Effector memory CD8-positive, alpha-beta T cell (primary cell): ENCODE results near the gene CREB5.
"Not testable (repeated sequence)": the region's sequence is repeated elsewhere in the genome, so short reads cannot be mapped to it uniquely, and the experiment has no call there.

ENCODE experiments used
- ATAC-seq: fragments of 150-1000 bp; cut with Tn5 transposase; replicated peaks from 2 replicates; pipeline ENCODE4 v1.10.0; 2021; ENCODE audit warnings: mild to moderate bottlenecking, moderate library complexity
- DNase-seq, 3 experiments: peaks; one replicate each; pipeline ENCODE4 v3.0.0; 2021
- H3K27ac Mint-ChIP-seq, 2 donors: one replicate each; pipeline ENCODE4 v1.8.0; 2022; ENCODE audit warnings: mild to moderate bottlenecking in 2 of 2, mixed read lengths in 2 of 2, moderate library complexity in 2 of 2
- H3K27me3 Mint-ChIP-seq, 2 donors: one replicate each; pipeline ENCODE4 v1.8.0; 2022; ENCODE audit warnings: mixed read lengths in 2 of 2
- H3K36me3 Mint-ChIP-seq: one replicate; pipeline ENCODE4 v1.8.0; 2022; ENCODE audit warnings: mild to moderate bottlenecking, moderate library complexity, mixed read lengths; ENCODE audit not compliant: insufficient read depth
- H3K4me1 Mint-ChIP-seq, 2 donors: one replicate each; pipeline ENCODE4 v1.8.0; 2022; ENCODE audit warnings: low read depth in 2 of 2, mixed read lengths in 2 of 2
- H3K4me3 Mint-ChIP-seq, 2 donors: one replicate each; pipeline ENCODE4 v1.8.0; 2022; ENCODE audit warnings: mild to moderate bottlenecking in 2 of 2, mixed read lengths in 2 of 2, moderate library complexity in 2 of 2
- H3K9me3 Mint-ChIP-seq, 2 donors: one replicate each; pipeline ENCODE4 v1.8.0; 2022; ENCODE audit warnings: mixed read lengths in 2 of 2

Gene CREB5

DNA sequence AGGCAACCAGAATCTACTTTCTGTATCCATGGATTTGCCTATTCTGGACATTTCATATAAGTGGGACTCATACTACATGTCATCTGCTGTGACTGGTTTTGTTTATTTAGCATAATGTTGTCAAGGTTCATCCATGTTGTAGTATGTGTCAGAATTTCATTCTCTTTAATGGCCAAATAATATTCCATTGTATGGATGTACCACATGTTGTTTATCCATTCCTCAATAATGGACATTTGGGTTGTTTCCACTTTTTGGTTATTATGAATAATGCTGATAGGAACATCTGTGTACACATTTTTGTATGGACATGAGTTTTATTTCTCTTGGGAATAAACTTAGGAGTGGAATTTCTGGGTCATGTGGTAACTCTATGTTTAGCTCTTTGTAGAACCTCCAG, 133.7 kb downstream of the CREB5 start:
- H3K36me3 Mint-ChIP-seq, result no peaks in the 10 kb centered on the region
- no peak overlapping the region for H3K27ac Mint-ChIP-seq
- H3K27me3 Mint-ChIP-seq, result peaks cover 17 to 28% of the 10 kb centered on the region in 2 donors
- DNase-seq, result no peak
- H3K9me3 Mint-ChIP-seq, result peaks cover 5 to 7% of the 10 kb centered on the region in 2 donors
- no peaks in the 10 kb centered on the region for H3K4me1 Mint-ChIP-seq
- no peak overlapping the region for H3K4me3 Mint-ChIP-seq
- no peak for ATAC-seq

DNA sequence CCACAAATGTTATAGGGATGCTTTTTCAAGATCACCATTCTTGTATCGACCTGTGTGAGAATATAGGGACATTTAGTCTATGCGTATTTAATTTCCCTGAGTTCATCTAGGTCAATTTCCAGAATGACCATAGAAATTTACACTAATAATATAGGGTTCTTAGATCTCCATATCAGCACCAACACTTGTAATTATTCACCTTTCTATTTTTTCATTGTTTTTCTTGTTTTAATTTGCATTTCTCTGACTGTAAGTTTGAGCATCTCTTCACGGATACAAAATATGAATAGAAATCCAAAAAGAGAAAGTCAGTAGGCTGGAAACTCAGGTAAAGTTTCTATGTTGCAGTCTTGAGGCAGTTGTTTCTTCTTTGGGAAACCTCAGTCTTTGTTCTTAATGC, 134.8 kb downstream of the CREB5 start:
- H3K4me3 Mint-ChIP-seq, result no peak overlapping the region
- ATAC-seq (no peak), DNase-seq (no peak)
- H3K9me3 Mint-ChIP-seq, result peaks cover 5 to 7% of the 10 kb centered on the region in 2 donors
- H3K36me3 Mint-ChIP-seq, result no peaks in the 10 kb centered on the region
- no peak overlapping the region for H3K27ac Mint-ChIP-seq
- no peaks in the 10 kb centered on the region for H3K4me1 Mint-ChIP-seq
- peaks cover 7 to 18% of the 10 kb centered on the region in 2 donors for H3K27me3 Mint-ChIP-seq

DNA sequence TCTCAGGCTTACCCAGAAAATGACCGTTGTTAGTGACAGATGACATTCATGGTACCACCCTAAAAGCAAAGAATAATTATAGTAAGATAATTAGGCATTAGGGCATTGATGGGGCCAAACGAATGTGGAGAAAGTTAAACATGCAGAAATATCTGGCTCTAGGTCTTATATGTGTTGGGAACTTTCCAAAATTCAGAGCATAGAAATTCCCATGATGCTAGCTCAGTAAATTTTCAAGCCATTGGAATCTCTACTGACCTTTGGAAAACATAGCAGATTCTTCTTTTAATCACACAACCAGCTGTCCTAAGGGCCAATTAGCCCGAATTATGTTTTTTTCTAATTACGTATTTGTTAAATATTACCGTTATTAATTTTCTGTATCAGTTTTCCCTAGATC, 136.1 kb downstream of the CREB5 start:
- H3K4me1 Mint-ChIP-seq, result no peaks in the 10 kb centered on the region
- DNase-seq (no peak), ATAC-seq (no peak)
- H3K9me3 Mint-ChIP-seq, result peaks cover 5 to 7% of the 10 kb centered on the region in 2 donors
- no peak overlapping the region for H3K27ac Mint-ChIP-seq
- H3K27me3 Mint-ChIP-seq, result peaks cover 0 to 6% of the 10 kb centered on the region in 2 donors
- H3K36me3 Mint-ChIP-seq, result no peaks in the 10 kb centered on the region
- H3K4me3 Mint-ChIP-seq, result no peak overlapping the region

DNA sequence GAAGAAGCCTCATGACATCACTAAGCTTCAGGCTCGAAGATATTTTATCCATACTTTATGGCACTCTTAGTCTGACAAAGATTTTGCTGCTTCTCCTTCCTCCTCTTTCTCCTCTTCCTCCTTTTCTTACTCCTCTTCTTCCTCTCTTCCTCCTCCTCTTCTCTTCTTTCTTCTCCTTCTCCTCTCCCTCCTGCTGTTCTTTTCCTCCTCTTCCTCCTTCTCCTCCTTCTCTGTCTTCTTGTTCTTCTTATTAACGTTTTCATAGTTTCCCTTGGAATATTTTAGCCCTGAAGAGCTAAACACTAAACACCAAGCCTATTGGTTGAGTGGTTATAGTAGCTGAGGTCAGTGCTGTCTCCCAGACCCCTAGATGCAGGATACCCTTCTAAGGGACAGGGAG, 137.7 kb downstream of the CREB5 start:
- Mint-ChIP-seq H3K4me3 (no peak overlapping the region), H3K4me1 (no peaks in the 10 kb centered on the region), H3K27me3 (peaks cover 10 to 11% of the 10 kb centered on the region in 2 donors), H3K27ac (no peak overlapping the region), H3K9me3 (peaks cover 5 to 7% of the 10 kb centered on the region in 2 donors), H3K36me3 (no peaks in the 10 kb centered on the region)
- no peak for DNase-seq
- ATAC-seq, result no peak

DNA sequence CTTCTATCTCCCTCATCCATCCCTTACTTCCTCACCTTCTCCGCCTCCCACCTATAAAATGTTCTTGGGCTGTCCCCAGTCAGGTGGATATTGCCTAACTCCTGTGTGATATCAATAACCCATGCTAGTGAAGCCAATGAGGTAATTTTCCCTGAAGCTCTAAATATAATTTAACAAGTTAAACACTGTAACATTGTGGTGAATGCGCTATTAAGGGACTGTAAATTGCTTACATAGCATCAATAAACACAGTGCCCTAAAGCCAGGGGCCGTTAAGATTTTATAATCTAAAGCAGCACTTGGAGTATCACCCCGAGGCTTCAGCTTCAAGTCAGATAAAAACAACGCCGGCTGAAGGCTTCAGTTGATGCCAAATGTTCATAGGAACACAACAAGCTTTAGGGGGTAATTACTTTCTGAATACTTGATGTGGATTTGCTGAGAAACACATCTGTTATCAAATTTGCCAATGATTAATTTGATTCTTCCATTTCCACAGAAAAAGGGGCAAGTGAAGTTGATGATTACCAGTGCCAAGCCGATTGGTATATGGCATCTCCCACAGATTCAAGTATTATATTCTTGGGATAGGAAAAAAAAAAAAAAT, 138.4 kb downstream of the CREB5 start:
- DNase-seq (no peak), ATAC-seq (no peak)
- no peaks in the 10 kb centered on the region for H3K4me1 Mint-ChIP-seq
- peaks cover 10 to 11% of the 10 kb centered on the region in 2 donors for H3K27me3 Mint-ChIP-seq
- no peak overlapping the region for H3K4me3 Mint-ChIP-seq
- no peak overlapping the region for H3K27ac Mint-ChIP-seq
- peaks cover 5 to 6% of the 10 kb centered on the region in 2 donors for H3K9me3 Mint-ChIP-seq
- H3K36me3 Mint-ChIP-seq, result no peaks in the 10 kb centered on the region

GRCh38 chr7:28551331-28551730, 139.0 kb downstream of the CREB5 start:
- DNase-seq (no peak), ATAC-seq (no peak)
- H3K9me3 Mint-ChIP-seq, result peaks cover 0 to 3% of the 10 kb centered on the region in 2 donors
- H3K4me3 Mint-ChIP-seq, result no peak overlapping the region
- H3K27me3 Mint-ChIP-seq, result peaks cover 11% of the 10 kb centered on the region in 2 donors
- H3K4me1 Mint-ChIP-seq, result no peaks in the 10 kb centered on the region
- no peak overlapping the region for H3K27ac Mint-ChIP-seq
- no peaks in the 10 kb centered on the region for H3K36me3 Mint-ChIP-seq

- not testable (repeated sequence) for H3K36me3 Mint-ChIP-seq, H3K4me3 Mint-ChIP-seq, ATAC-seq
Measured at GRCh38 chr7:28551766-28552165, 139.4 kb downstream of the CREB5 start.

DNA sequence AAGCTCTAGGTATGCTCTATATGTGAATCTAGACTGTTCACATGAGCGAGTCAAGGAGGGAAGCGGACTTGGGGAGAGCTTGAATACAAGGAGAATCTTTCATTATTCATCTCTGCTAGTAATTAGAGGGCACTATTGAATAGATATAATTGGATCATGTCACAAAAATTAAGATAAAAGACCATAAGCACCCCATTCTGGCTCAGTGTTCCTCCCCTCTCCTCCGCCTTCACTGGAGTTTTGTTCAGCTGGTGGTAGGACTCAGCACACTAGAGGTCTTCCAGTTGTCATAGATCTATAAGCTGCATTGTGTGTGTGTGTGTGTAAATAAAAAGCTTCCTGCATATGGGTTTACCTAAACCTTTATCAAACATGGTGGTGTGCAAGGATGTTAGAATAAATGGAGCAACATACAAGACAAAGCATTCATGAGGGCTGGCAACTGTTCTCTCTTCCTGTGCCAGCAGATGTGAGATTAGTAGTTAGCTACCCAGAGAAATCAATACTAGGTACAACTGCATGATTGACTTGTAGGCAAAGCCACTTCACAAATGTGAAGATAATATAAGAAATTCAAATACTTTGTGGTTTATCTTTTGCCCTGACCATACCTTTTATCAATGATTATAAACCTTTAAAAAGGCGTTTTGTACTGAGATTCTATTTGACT, 142.6 kb downstream of the CREB5 start:
- DNase-seq (no peak), ATAC-seq (no peak)
- H3K9me3 Mint-ChIP-seq, result peaks cover under 1 to 3% of the 10 kb centered on the region in 2 donors
- peaks cover 20 to 32% of the 10 kb centered on the region in 2 donors for H3K27me3 Mint-ChIP-seq
- H3K27ac Mint-ChIP-seq, result no peak overlapping the region
- H3K36me3 Mint-ChIP-seq, result no peaks in the 10 kb centered on the region
- H3K4me3 Mint-ChIP-seq, result no peak overlapping the region
- no peaks in the 10 kb centered on the region for H3K4me1 Mint-ChIP-seq

More at GRCh38 chr7:28551766-28552165, 139.4 kb downstream of the CREB5 start:
- not testable (repeated sequence) for H3K9me3 Mint-ChIP-seq, DNase-seq, H3K27ac Mint-ChIP-seq, H3K4me1 Mint-ChIP-seq
- peaks cover 13 to 15% of the 10 kb centered on the region in 2 donors for H3K27me3 Mint-ChIP-seq

GRCh38 chr7:28556025-28556424, 143.7 kb downstream of the CREB5 start:
- peaks cover 6 to 10% of the 10 kb centered on the region in 2 donors for H3K9me3 Mint-ChIP-seq
- H3K4me1 Mint-ChIP-seq, result no peaks in the 10 kb centered on the region
- no peaks in the 10 kb centered on the region for H3K36me3 Mint-ChIP-seq
- no peak overlapping the region for H3K27ac Mint-ChIP-seq
- no peak overlapping the region for H3K4me3 Mint-ChIP-seq
- no peak for DNase-seq
- ATAC-seq, result no peak
- H3K27me3 Mint-ChIP-seq, result peaks cover 20 to 32% of the 10 kb centered on the region in 2 donors

DNA sequence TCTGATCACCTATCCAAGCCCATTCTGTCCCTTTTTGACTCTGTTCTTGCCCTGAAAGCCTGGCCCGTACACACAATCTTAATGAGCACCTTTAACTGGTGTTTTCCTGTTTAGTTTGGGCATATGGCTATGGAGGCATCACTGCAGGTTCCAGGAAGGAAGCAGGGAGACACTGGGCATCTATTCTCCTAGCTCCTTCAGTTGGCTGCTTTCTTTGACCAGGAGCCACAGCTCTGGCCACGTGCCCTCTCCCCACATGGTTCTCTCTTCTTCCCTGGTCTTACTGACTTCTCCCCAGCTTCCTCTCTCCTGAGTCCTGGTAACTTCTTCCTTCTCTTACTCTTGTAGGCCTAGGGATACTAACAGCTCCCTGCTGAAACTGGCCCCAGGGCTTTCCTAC, 144.4 kb downstream of the CREB5 start:
- no peak overlapping the region for H3K27ac Mint-ChIP-seq
- H3K4me3 Mint-ChIP-seq, result no peak overlapping the region
- no peaks in the 10 kb centered on the region for H3K4me1 Mint-ChIP-seq
- H3K27me3 Mint-ChIP-seq, result peaks cover 20 to 32% of the 10 kb centered on the region in 2 donors
- no peak for ATAC-seq
- no peak for DNase-seq
- peaks cover 6 to 10% of the 10 kb centered on the region in 2 donors for H3K9me3 Mint-ChIP-seq
- no peaks in the 10 kb centered on the region for H3K36me3 Mint-ChIP-seq

DNA sequence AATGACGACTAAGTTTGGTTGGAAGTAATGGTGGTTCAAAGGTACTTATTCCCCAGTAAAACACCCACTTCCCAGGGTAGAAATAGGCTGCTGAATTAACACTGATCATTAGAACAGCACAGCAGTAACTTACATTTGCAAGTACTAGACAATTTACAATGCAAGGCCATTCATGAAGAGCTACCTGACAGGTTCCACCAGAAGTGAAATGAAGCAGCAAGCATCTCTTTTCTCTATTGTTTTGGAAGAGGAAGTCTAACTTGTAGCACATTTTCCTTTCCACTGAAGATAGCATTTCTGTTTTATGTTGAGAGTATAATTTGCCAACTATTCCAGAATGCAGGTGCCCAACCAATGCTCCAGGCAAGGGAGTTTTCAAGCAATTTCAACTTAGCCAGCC, 145.9 kb downstream of the CREB5 start:
- Mint-ChIP-seq H3K36me3 (no peaks in the 10 kb centered on the region), H3K4me3 (no peak overlapping the region), H3K27ac (no peak overlapping the region), H3K9me3 (peaks cover 6 to 10% of the 10 kb centered on the region in 2 donors), H3K27me3 (peaks cover 20 to 32% of the 10 kb centered on the region in 2 donors), H3K4me1 (no peaks in the 10 kb centered on the region)
- DNase-seq (no peak), ATAC-seq (no peak)

DNA sequence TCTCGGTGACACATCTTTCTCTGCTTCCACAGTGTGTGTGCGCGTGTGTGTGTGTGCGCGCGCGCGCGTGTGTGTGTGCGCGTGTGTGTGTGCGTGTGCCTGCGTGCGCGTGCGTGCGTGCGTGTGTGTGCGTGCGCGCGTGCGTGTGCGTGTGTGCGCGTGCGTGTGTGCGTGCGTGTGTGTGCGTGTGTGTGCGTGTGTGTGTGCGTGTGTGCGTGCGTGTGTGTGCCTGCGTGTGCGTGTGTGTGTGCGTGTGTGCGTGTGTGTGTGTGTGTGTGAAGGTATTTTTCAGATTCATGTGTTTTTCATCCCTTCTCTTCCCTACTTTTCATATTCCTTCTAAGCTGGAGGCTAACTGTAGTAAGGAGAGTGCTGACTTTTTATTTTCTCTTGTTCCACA, 148.4 kb downstream of the CREB5 start:
- DNase-seq, result no peak
- Mint-ChIP-seq H3K4me1 (no peaks in the 10 kb centered on the region), H3K9me3 (peaks cover 6 to 10% of the 10 kb centered on the region in 2 donors), H3K36me3 (no peaks in the 10 kb centered on the region), H3K4me3 (no peak overlapping the region), H3K27ac (no peak overlapping the region), H3K27me3 (peaks cover 10 to 27% of the 10 kb centered on the region in 2 donors)
- ATAC-seq, result no peak

- H3K27me3 Mint-ChIP-seq, result peaks cover 0 to 7% of the 10 kb centered on the region in 2 donors
- H3K27ac Mint-ChIP-seq, result no peak overlapping the region
- DNase-seq (no peak), ATAC-seq (no peak)
- peaks cover 6 to 10% of the 10 kb centered on the region in 2 donors for H3K9me3 Mint-ChIP-seq
- no peak overlapping the region for H3K4me3 Mint-ChIP-seq
- no peaks in the 10 kb centered on the region for H3K36me3 Mint-ChIP-seq
- no peaks in the 10 kb centered on the region for H3K4me1 Mint-ChIP-seq
Measured at GRCh38 chr7:28564033-28564432, 151.7 kb downstream of the CREB5 start.

DNA sequence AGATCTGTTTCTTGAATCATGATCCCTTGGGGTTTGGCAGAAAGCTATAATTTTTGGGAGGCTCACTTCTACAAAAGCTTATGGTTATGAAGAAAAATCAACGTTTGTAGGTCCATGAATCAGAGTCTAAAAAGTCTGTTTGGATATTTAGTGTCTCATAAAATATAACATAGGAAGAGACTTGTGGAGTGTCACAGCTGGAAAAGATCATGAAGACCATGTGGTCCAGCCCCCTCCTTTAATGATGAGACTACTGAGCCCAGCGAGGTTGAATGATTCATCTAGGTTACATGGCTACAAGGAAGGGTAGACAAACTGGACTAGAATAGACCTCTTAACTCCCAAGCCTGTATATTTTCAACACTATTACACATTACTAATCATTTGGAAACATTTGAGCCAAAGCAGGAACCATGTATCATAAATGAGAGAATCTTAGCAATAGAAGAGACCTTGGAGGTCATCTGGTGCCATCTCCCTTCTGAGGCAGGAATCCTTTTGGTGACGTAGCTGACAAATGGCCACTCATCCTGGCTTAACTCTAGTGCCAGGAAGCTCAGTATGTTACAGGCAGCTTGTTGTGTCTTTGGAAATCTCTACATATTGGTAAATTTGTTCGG, 152.5 kb downstream of the CREB5 start:
- H3K27me3 Mint-ChIP-seq, result peaks cover 0 to 6% of the 10 kb centered on the region in 2 donors
- no peaks in the 10 kb centered on the region for H3K36me3 Mint-ChIP-seq
- no peak for DNase-seq
- H3K4me3 Mint-ChIP-seq, result no peak overlapping the region
- H3K27ac Mint-ChIP-seq, result no peak overlapping the region
- no peak for ATAC-seq
- H3K4me1 Mint-ChIP-seq, result no peaks in the 10 kb centered on the region
- peaks cover 6 to 8% of the 10 kb centered on the region in 2 donors for H3K9me3 Mint-ChIP-seq
